Peyer's patch (tissue), 4 donors: ENCODE data around the gene GABARAP. TPM values are rescaled to one million over a fixed set of nuclear protein-coding genes. Genes with fewer than 3 reads are reported as not detected.

Experiments used
- DNase-seq, 3 donors: peaks; one replicate each; pipeline ENCODE4 v3.0.0-alpha.2; 2017 to 2019
- H3K27ac ChIP-seq, 4 donors: fragments of 200-600 bp; sonication (generic); one replicate each; pipeline ENCODE4 v1.5.1; 2016 to 2019
- H3K27me3 ChIP-seq, 2 donors: fragments of 200-600 bp; sonication (generic); one replicate each; pipeline ENCODE4 v1.5.1; 2019
- H3K36me3 ChIP-seq, 3 donors: fragments of 200-600 bp; sonication (generic); one replicate each; pipeline ENCODE4 v1.5.1; 2016 to 2019
- H3K4me1 ChIP-seq, 4 donors: fragments of 200-600 bp; sonication (generic); one replicate each; pipeline ENCODE4 v1.5.1; 2016 to 2019
- H3K4me3 ChIP-seq, 4 donors: fragments of 200-600 bp; sonication (generic); 1 replicate in 3 of 4; 2 replicates in 1 of 4; pipeline ENCODE4 v1.5.1; 2016 to 2019; ENCODE audit warnings: mild to moderate bottlenecking in 1 of 4
- H3K9me3 ChIP-seq, 4 donors: fragments of 200-600 bp; sonication (generic); one replicate each; pipeline ENCODE4 v1.5.1; 2016 to 2019; ENCODE audit warnings: mild to moderate bottlenecking in 1 of 4
- CTCF ChIP-seq, 6 experiments: fragments of 450-650 bp in 4 of 6; fragments of 200-600 bp in 2 of 6; sonication (generic) in 1 of 6; IDR thresholded peaks; one replicate each; pipeline ENCODE4 v1.5.1; 2017 to 2019; ENCODE audit warnings: antibody characterized with exemption in 6 of 6, mild to moderate bottlenecking in 3 of 6, moderate library complexity in 1 of 6
- POLR2A ChIP-seq, 2 donors: fragments of 450-650 bp; IDR thresholded peaks; one replicate each; pipeline ENCODE4 v1.5.1; 2017; ENCODE audit warnings: antibody characterized with exemption in 2 of 2, mild to moderate bottlenecking in 2 of 2, moderate library complexity in 2 of 2
- total RNA-seq, 4 donors: library from RNA; depleted of rRNA; stranded (reverse); fragments of >200 nt; gene quantifications; one replicate each; pipeline ENCODE4 v1.1.0, GENCODE V29; 2016

Gene GABARAP
- total RNA-seq, 4 donors from 2014 or later: 288 to 521 (median 367) TPM

GRCh38 chr17:7280519-7281073 lies 38.3 kb upstream of the GABARAP start:
- Histone ChIP-seq H3K27ac (peak overlapping the region; percentile 48 to 83 (median 71)), H3K4me3 (peak overlapping the region; percentile 38 to 63 (median 55)), H3K4me1 (peaks cover 2 to 28% (median 16%) of the 10 kb centered on the region in 4 donors), H3K9me3 (no peaks in the 10 kb centered on the region), H3K36me3 (no peaks in the 10 kb centered on the region), H3K27me3 (no peaks in the 10 kb centered on the region)
- peak; percentile 79 to 93 (median 90) for DNase-seq
- peak; percentile 92 to 98 (median 96) for TF ChIP-seq CTCF (IDR thresholded peaks at IDR 0.05)
- peak in 1 of 2 donors; percentile 12 for TF ChIP-seq POLR2A (IDR thresholded peaks at IDR 0.05)

DNA sequence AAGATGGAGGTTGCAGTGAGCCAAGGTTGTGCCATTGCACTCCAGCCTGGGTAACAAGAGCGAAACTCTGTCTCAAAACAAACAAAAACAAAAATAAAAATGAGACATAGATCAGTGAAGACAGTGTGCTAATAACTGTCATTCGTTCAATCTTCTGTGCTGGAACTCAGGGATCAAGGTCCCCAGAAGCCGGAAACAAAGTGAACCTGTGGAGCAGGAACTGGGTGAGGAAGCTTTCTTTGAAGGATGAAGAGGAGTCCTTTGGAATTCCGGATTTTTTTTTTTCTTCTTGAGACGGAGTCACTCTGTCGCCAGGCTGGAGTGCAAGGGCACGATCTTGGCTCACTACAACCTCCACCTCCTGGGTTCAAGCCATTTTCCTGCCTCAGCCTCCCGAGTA lies 37.2 kb upstream of the GABARAP start:
- Histone ChIP-seq H3K36me3 (no peaks in the 10 kb centered on the region), H3K27me3 (no peaks in the 10 kb centered on the region), H3K4me3 (peak overlapping the region in 2 of 4 donors; percentile 61 to 63), H3K27ac (peak overlapping the region in 3 of 4 donors; percentile 45 to 83 (median 82)), H3K4me1 (peaks cover 2 to 28% (median 16%) of the 10 kb centered on the region in 4 donors), H3K9me3 (no peaks in the 10 kb centered on the region)
- TF ChIP-seq CTCF (IDR thresholded peaks at IDR 0.05): no peak
- peak in 1 of 2 donors; percentile 32 for TF ChIP-seq POLR2A (IDR thresholded peaks at IDR 0.05)
- peak in 1 of 3 donors; percentile 74 for DNase-seq

DNA sequence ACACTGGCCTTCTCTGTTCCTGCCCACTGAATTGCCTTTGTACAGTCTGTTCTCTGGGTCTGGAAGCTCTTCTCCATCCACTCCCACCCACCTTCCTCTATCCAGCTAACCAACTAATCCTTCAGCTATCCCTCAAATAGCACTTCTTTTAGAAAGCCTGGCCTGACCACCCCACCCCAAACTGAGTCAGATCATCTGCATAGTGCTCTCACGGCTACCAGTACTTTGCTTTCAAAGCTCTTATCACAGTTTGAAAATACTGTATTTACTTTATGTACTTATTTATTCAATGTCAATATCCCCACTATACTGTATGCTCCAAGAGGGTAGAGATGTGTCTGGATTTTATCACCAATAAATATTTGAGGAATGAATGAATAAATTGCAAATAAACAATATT lies 24.5 kb upstream of the GABARAP start:
- H3K36me3 ChIP-seq: no peaks in the 10 kb centered on the region
- TF ChIP-seq POLR2A (IDR thresholded peaks at IDR 0.05) (no peak), CTCF (IDR thresholded peaks at IDR 0.05) (no peak)
- peaks cover 0 to 25% (median 8%) of the 10 kb centered on the region in 4 donors for H3K4me1 ChIP-seq
- no peak for DNase-seq
- H3K27ac ChIP-seq: peak overlapping the region in 1 of 4 donors; percentile 49
- no peaks in the 10 kb centered on the region for H3K9me3 ChIP-seq
- peaks cover 0 to 7% of the 10 kb centered on the region in 2 donors for H3K27me3 ChIP-seq
- H3K4me3 ChIP-seq: no peak overlapping the region

DNA sequence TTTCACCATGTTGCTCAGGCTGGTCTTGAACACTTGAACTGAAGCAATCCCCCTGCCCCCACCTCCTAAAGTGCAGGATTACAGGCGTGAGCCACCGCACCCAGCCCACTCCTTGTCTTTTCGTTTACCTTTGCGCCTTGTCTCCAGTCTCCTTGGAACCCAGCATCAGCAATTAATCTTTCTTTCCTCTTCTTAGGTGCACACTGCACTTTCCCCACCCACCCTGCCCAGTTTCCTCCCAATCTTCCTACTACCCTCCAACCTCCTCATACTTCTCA lies 21.5 kb upstream of the GABARAP start:
- Histone ChIP-seq H3K36me3 (peaks cover 0 to 15% (median 0%) of the 10 kb centered on the region in 3 donors), H3K27me3 (peaks cover 0 to 10% of the 10 kb centered on the region in 2 donors), H3K4me3 (peak overlapping the region in 3 of 4 donors; percentile 33 to 93 (median 79))

GRCh38 chr17:7262935-7263800 lies 20.9 kb upstream of the GABARAP start:
- Histone ChIP-seq H3K27me3 (peaks cover 0 to 10% of the 10 kb centered on the region in 2 donors), H3K4me1 (peaks cover 0 to 27% (median 14%) of the 10 kb centered on the region in 4 donors), H3K27ac (peak overlapping the region; percentile 10 to 99 (median 90)), H3K9me3 (no peaks in the 10 kb centered on the region), H3K4me3 (peak overlapping the region; percentile 33 to 93 (median 68)), H3K36me3 (peaks cover 0 to 15% (median 0%) of the 10 kb centered on the region in 3 donors)
- DNase-seq: peak; percentile 40 to 93 (median 92)
- TF ChIP-seq POLR2A (IDR thresholded peaks at IDR 0.05) (peak; percentile 76 to 78), CTCF (IDR thresholded peaks at IDR 0.05) (no peak)

More for the DNA sequence above, 21.5 kb upstream of the GABARAP start:
- no peaks in the 10 kb centered on the region for H3K9me3 ChIP-seq
- TF ChIP-seq CTCF (IDR thresholded peaks at IDR 0.05): no peak
- peaks cover 0 to 30% (median 14%) of the 10 kb centered on the region in 4 donors for H3K4me1 ChIP-seq
- DNase-seq: peak in 2 of 3 donors; percentile 70 to 76
- H3K27ac ChIP-seq: peak overlapping the region in 3 of 4 donors; percentile 82 to 99 (median 99)
